NCI-H128 (cell line): ENCODE data around the gene RAD52.
"Not testable (repeated sequence)": the region's sequence is repeated elsewhere in the genome, so short reads cannot be mapped to it uniquely, and the experiment has no call there.

Experiments
- DNase-seq: peaks from one replicate; lab custom pipeline; 2025; ENCODE audit not compliant: unreplicated experiment; lab: John Stamatoyannopoulos, UW

The RAD52 gene

GRCh38 chr12:967641-968040 is 18.1 kb upstream of the RAD52 start:
- DNase-seq = no peak

- DNase-seq = no peak
Observed at GRCh38 chr12:966724-967123, 17.2 kb upstream of the RAD52 start.

GRCh38 chr12:958588-959123 is 9.2 kb upstream of the RAD52 start:
- DNase-seq = no peak

GRCh38 chr12:955939-956338 is 6.4 kb upstream of the RAD52 start:
- DNase-seq = no peak

- no peak for DNase-seq
Observed at GRCh38 chr12:954741-955140, 5.2 kb upstream of the RAD52 start.

- no peak for DNase-seq
Observed at GRCh38 chr12:953776-954175, 4.3 kb upstream of the RAD52 start.

DNA sequence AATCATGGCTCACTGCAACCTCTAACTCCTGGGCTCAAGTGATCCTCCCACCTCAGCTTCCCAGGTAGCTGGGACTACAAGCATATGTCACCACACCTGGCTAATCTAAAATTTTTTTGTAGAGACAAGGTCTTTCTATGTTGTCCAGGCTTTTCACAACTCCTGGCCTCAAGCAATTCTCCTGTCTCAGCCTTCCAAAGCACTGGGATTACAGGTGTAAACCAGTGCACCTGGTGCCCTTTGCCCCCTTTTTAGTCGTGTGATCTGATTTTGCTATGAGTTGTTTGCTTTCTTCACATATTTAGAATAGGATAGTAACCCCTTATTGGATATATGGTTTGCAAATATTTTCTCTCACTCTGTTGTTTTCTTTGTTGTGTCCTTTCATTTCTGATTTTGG is 1.7 kb upstream of the RAD52 start:
- no peak for DNase-seq

- DNase-seq = no peak
Observed at GRCh38 chr12:948238-948637, 1.3 kb downstream of the RAD52 start.

- DNase-seq = no peak
Observed at GRCh38 chr12:946631-947030, 2.9 kb downstream of the RAD52 start.

- DNase-seq = no peak
Observed at GRCh38 chr12:946212-946611, 3.3 kb downstream of the RAD52 start.

- DNase-seq = no peak
Observed at GRCh38 chr12:944211-944610, 5.3 kb downstream of the RAD52 start.

- DNase-seq = no peak
Observed at GRCh38 chr12:943051-943450, 6.4 kb downstream of the RAD52 start.

- DNase-seq = no peak
Observed at GRCh38 chr12:938810-939209, 10.7 kb downstream of the RAD52 start.

- no peak for DNase-seq
Observed at GRCh38 chr12:936377-937345, 12.8 kb downstream of the RAD52 start.

DNA sequence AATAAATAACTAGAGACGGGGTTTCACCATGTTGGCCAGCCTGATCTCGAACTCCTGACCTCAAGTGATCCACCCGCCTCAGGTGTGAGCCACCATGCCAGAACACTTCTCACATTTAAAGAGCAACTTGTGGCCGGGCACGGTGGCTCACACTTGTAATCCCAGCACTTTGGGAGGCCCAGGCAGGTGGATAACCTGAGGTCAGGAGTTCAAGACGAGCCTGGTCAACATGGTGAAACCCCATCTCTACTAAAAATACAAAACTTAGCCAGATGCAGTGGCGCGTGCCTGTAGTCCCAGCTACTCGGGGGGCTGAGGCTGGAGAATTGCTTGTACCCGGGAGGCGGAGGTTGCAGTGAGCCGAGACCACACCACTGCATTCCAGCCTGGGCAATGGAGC is 13.6 kb downstream of the RAD52 start:
- DNase-seq = not testable (repeated sequence)

DNA sequence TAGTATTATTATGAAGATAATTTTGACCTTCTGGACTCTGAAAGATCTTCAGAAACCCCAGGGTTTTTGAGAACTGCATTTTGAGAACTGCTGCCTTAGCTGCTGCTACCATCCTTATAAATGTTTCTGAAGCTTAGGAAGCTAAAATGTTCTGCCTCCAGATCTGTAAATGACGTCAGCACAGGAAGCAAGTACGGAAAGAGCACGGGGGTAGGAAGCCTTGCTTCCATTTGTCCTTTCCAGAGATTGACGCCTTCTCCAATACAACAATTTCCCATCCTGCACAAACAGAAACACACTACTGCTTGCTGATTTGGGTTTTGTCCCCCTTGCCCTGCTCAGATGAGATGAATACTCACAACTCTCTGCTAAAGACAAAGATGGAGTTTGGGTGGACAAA is 17.9 kb downstream of the RAD52 start:
- DNase-seq = no peak

- no peak for DNase-seq
Observed at GRCh38 chr12:931060-931459, 18.4 kb downstream of the RAD52 start.

GRCh38 chr12:926641-927040 is 22.9 kb downstream of the RAD52 start:
- no peak for DNase-seq

DNA sequence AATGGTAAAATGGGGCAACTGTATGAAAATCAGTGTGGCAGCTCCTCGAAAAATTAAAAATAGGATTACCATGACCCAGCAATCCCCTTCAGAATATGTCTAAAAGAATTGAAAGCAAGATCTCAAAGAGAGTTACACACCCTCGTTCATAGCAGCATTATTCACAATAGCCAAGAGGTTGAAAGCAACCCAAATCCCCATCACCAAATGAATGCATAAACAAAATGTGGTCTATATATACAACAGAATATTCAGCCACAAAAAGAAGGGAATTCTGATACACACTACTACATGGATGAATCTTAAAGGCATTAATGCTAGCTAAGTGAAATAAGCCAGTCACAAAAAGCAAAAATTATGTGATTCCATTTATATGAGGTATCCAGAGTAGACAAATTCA is 27.2 kb downstream of the RAD52 start:
- no peak for DNase-seq

DNA sequence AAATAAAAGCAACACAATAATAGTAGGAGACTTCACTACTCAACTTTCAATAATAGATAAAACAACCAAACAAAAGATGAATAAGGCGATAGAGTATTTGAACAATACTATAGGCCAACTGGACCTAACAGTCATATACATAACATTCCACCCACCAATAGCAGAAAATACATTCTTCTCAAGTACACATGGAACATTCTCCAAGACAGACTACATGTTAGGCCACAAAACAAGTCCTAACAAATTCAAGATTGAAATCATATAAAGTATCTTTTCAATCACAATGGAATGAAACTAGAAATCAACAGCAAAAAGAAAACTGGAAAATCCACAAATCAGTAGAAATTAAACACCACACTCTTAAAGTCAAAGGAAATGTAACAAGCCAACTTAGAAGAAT is 28.8 kb downstream of the RAD52 start:
- DNase-seq = no peak

- DNase-seq = no peak
Observed at GRCh38 chr12:916712-917445, 32.6 kb downstream of the RAD52 start.

DNA sequence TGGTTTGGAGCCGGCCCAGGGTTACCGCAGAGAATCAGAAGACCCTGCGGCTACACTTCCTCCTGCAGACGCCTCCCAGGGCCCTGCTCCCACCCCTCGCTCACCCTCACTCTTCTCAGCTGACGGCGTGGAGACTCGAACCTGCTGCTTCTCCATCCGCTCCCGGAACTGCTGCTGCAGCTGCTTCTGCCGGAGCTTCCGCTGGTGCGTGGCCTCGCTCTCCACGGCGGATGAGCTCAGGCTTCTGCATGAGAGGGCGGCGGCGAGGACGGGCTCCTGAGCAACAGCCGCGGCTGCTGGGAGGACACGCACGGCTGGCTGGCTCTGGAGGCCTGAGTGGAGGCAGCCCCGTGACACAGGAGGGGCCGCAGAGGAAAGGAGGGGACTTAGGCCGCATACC is 33.3 kb downstream of the RAD52 start:
- no peak for DNase-seq
